NOMO-1 treated with dmso at 0.1 percent for 144 hours (cell line): ENCODE results near the gene PAIP2.
"Not testable (repeated sequence)": the region's sequence is repeated elsewhere in the genome, so short reads cannot be mapped to it uniquely, and the experiment has no call there.

Source experiments
- DNase-seq: peaks from one replicate; lab custom pipeline; 2025; ENCODE audit not compliant: unreplicated experiment; lab: John Stamatoyannopoulos, UW

The PAIP2 gene

DNA sequence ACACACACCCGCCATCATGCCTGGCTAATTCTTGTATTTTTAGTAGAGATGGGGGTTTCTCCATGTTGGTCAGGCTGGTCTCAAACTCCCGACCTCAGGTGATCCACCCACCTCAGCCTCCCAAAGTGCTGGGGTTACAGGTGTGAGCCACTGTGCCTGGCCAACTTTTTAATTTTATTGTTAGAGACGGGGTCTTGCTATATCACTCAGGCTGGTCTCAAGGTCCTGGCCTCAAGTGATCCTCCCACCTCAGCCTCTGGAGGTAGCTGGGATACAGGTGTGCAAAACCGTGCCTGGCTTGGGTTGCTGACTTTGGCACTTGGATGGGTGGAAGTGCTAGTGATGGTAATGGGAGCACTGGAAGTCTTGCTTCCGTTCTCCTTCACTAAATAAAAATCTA lies 67.5 kb downstream of the PAIP2 start:
- DNase-seq = not testable (repeated sequence)

DNA sequence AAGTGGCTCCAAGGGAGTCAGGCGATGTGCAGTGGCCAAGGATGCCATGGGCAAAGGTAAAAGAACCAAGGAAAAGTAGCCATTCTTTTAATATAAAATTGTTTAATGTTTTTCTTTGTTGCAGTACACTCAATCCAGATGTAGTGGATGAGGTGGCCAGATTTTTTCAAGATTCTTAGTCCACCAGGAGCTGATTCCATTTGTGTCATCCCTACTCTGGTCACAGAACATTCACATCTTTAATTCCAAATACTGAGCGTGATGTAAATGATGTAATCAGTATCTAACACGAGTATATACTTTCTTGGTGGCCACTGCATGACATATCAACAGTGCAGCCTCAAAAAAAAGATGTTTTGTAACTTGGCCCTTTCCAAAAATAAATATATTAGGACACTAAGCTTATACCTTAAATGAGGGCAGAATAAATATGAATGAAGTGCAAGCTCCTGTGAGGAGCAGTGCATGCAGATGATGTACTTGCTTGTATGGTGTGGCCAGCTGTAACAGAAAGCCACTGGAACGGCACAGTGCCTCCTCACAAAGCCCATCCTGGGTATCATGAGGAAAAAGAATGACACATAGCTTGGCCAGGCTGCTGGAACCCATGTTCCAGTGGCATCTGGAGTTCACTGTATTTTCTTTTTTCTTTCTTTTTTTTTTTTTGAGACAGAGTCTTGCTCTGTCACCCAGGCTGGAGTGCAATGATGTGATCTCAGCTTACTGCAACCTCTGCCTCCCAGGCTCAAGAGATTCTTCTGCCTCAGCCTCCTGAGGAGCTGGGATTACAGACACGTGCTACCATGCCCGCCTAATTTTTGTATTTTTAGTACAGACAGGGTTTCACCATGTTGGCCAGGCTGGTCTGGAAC lies 68.7 kb downstream of the PAIP2 start:
- no peak for DNase-seq

DNA sequence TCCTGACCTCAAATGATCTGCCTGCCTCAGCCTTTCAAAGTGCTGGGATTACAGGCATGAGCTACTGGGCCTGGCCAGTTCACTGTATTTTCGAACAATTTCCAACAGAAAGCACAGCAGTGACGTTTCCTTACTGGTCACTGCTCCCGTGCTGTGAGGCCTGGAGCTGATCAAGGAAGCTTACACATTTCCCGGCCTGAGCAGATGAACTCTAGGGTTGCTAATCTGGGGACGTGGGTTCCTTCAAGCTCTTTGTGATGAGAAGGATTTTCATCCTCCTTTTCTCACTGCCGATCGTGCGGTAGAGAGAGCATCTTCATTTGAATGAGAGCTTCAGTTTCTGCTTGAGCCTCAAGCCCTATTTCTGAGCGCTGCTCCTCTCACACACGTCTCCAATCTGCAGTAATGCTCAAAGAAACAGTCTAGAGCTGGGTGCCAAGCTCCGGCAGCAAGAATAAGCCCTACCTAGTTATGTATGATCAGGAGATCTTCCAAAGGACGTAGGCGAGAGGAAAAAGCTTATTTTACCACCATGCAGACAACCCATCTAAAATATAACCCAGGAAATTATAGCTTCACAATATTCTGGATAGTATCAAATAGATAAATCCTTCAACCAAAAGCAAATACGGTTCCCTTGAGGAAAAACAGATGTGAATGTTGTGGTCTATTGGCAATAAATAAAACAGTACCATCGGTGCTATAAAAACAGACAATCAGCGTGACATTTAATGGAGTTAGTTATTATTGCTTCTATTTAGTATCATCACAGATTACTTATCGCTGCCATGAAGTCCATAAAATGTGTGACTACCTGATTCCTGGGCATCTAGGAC lies 69.6 kb downstream of the PAIP2 start:
- DNase-seq = no peak

DNA sequence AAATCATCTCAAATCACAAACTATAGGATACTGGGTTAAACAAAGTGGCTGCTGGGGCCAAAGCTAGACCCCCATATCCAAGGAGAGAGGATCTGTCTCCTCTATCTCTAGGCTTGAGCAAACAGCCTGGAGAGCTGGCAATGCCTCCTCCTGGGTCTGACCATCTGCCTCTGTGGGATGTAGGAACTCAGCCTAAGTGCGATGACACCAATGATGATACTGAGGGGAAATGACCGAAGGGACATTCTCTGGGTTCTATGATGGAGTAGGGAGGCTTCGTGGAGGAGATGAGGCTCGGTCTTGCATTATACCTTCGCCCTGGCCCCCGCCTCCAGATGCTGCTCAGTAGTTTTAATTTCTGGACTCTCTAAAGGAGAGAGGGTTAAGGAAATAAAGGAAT lies 71.5 kb downstream of the PAIP2 start:
- DNase-seq = no peak

DNA sequence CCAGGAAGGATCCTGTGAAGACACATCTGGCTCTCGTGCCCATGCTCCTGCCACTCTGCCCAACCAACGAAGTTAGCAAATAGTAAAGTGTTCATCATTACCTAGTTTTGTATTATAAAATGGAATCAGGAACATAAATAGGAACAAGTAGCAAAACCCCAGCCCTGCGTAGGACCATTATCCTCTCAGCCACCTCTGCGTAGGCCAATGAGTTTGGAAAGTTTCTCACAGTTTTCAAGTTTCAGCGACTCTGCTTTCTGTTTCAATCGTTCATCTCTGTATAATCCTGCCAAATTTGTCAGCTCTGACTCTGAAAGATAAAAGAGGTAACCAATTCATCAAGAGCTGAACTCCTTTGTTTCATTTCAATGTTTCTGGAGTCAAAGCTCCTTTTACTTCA lies 72.3 kb downstream of the PAIP2 start:
- DNase-seq = no peak

DNA sequence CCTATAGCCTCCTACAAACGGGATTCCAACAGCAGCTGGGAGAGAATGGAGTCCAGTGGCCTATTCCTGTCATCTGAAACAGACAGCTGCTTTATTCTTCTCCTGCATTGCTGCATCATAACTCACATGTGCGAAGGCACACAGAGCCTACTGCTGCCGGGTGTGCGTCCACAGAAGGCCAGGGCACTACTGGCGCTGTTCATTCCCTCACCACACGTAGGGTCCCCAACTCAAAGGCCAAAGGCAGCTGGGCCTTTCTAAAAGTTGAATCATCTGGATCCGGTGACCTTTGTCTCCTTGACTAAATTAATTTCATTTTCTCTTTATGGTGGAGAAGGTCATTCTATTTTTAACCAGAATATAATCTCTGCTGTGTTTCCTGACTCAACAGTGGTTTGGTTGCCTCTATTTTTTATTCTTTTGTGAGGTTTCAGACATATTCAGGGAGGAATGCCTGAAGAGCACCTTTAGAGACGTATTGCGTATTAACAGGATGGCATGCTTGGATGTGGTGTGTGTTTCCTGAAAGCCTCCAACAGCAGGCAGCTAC lies 73.0 kb downstream of the PAIP2 start:
- DNase-seq = no peak

DNA sequence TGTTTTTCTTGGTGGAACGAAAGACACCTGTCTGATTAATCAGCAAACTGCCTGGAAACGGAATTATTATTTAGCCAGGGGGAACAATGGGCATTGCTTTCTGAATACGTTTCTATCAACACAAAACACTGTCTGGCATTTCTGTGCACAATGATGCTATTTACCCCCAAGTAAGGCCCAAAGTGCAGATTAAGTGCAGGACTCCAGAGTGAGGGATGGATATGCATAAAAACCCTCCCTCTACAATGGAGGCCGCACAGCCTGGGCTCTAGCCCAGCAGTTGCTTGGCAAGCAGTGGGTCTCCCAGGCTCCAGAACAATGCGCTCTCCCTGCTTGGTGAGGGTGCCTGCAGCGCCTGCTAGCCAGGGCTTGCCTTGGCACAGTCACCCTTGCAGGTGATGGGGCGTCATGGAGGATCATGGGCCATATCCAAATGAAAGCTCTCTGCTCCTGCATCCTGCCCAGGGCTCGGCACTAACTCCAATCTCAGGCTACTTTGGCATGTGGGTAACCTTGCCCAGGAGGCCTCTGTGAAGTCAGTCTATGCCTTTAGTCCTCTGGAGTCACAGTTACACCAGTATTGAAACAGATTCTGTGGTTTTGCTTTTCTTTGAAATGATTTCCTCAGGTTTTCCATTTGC lies 73.7 kb downstream of the PAIP2 start:
- DNase-seq = no peak

DNA sequence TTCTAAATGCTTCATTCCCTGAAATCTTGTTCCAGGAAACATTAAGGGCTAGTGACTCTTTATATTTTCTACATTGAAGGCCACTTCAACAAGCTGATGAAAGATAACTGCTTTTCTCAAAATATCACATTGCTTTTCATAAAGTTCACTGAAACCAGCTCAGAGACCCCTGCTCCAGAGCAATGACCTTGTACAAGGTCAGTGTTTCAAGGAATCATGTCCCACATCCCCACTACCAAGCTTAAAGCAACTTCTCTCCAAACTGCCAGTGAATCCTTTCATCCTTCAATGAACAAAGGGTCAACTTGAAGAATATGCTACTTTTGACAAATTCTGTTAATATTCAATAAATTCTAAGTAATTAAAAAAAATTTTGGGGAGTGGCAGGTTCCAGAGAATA lies 74.2 kb downstream of the PAIP2 start:
- DNase-seq = no peak

DNA sequence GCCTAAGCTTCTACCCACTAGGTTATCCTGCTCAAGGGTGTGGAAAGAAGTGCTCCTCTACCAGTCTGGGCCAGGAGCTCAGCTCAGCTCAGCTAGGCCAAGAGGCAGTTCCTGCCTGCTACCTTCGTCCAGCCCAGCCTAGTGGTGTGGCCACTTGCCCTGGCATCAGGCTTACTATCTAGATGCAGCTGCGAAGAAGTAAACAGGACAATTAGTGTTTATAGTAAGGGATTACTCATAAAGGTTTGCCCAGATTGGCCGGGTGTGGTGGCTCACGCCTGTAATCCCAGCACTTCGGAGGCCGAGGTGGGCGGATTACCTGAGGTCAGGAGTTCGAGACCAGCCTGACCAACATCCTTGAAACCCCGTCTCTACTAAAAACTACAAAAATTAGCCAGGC lies 75.0 kb downstream of the PAIP2 start:
- DNase-seq = no peak

DNA sequence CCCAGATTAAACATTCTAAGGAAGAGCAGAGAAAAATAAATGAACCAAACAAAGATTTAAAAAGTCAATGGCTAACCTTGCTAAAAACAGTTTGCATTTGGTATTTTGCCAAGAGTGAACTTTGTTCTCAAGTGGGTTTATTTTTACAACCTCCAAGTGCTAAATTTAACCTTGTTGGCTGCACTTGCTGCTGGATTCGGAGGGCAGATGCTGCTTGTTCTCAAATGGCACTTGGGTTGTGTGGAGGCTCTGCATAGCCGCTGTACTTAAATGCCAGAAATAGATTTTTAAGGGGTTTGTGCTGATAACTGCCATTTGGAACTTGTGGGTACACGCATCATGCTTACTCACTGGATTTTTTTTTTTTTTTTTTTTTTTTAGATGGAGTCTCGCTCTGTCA lies 75.6 kb downstream of the PAIP2 start:
- DNase-seq = no peak

DNA sequence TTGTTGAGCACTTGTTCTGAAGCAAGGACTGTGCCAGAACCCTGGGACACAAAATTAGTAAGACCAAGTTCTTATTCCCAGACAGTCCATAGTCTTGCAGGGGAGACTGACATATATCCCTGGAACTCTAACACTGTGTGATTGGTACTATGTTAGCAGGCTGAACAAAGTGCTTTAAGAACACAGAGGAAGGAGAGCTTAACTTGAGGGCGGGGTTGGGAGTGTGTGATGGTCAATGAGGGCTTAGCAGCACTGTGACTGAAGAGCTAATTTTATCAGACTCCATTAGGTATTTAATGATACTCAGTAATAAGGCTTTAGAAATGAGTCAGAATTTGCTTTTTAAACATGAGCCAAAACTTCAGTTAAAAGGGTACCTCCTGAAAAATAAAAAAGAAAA lies 77.1 kb downstream of the PAIP2 start:
- DNase-seq = no peak
